HG03045 (cell line): ENCODE data around the gene TAOK2.
"Not testable (repeated sequence)": the region's sequence is repeated elsewhere in the genome, so short reads cannot be mapped to it uniquely, and the experiment has no call there.

Experiments used
- ATAC-seq: cut with Tn5 transposase; IDR thresholded peaks from one replicate; pipeline ENCODE4 v1.9.1; 2021; ENCODE audit warnings: mild to moderate bottlenecking, moderate library complexity; ENCODE audit not compliant: unreplicated experiment

The TAOK2 gene

DNA sequence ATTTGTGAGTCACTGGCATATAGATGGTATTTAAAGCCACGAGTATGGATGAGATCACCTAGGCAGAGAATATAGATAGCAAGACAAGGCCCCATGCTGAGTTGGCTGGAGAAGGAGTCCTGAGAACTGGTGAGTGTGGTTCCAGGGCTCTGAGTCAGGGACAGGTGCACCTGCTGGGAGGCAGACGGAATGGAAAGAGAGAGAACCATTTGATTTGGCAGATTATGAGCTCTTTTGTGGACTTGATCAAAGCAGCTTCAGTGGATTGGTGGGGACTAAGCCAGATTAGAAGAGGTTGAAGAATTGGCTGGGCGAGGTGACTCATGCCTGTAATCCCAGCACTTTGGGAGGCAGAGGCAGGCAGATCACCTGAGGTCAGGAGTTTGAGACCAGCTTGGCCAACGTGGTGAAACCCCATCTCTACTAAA is 45.1 kb downstream of the TAOK2 start:
- ATAC-seq = no peak

DNA sequence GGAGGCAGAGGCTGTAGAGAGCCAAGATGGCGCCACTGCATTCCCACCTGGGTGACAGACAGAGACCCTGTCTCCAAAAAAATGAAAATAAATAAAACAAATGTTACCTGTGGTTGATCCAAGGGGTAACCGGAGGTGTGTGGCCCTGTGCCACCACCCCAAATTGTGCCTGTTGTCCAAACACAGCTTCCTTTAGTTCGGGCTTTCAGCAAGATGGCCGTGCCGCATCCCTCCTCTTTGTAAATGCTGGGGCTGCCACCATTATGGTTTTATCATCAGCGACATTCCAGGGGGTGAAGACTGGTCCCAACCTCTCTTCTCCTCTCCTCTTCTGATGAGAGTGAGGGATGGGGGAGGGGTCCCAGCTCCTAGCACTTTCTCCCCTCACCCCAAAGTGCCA is 49.2 kb downstream of the TAOK2 start, which contains the start of gene C16orf92:
Gene C16orf92, plus strand, starts transcription at position 312 of the 400 bp plus-strand sequence. CDS start 143 bp downstream, outside the sequence.
- ATAC-seq = no peak

DNA sequence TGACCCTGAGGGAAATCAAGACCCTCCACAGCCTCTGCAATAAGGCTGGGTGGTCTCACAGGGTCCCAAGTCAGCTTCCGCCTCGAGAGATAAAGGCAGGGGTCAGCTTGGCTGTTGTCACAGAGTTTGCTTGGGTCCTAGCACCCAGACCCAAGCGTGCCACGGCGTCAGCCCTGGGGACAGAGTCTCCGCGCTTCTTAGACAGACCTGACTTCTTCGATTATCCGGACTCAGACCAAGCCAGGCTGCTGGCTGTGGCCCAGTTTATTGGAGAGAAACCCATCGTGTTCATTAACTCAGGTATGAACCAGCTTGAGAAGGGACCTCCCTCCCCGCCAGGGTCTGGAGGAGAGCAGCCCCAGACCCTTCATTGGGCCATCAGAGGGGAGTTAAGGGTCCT is 49.9 kb downstream of the TAOK2 start:
- no peak for ATAC-seq

DNA sequence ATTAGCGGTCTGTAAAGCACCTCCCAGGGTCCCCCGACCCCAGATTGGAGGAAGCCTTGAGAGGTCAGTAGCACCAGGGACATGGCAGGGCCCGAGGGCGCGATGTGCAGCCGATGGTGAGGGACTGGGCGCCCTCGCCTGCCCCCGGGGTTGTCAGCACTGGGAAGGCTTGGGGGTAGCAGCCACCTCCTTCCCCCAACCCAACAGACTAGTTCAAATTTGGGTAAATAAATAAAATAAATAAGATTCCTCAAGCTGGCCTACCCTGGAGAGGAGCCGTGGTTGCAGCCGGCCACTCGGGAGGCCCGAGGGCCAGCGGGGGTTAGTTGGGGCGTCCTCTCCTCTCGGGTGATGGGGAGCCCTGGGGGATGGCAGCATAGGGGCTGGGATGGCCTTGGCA is 50.8 kb downstream of the TAOK2 start:
- no peak for ATAC-seq

DNA sequence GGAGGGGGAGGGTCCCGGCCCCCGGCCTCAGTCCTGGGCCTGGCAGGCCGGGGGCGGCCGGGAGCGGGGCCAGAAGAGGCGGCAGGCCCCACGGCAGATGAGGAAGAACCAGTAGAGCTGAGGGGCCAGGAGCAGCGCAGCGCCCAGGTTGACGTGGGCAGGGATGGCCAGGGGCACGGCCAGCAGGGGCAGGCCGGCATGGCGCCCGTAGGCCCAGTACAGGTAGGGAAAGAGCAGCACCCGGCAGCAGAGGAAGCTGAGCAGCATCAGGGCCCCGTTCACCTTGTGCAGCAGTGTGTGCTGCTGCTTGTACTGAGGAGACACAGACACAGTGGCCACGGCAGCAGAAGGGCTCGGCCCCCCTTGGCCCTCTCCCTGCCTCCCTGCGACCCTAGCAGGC is 51.5 kb downstream of the TAOK2 start:
- no peak for ATAC-seq

DNA sequence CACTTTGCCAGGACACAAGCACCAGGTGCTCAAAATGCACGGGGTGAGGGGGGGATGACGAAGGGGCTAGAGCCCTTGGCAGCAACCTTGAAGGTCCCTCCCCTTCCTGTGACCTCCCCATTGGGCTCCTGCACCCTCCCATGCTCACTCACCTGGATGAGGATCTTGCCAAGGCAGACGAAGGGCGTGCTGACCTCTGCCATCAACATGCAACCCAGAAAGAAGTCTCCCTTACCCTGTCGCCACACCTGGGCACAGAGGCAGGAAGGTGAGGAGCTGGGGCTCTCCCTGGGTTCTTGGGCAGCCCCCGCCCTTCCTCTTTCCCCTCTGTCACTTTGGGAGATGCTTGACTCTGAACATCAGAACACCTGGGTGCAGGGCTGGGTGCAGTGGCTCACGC is 51.9 kb downstream of the TAOK2 start:
- no peak for ATAC-seq

DNA sequence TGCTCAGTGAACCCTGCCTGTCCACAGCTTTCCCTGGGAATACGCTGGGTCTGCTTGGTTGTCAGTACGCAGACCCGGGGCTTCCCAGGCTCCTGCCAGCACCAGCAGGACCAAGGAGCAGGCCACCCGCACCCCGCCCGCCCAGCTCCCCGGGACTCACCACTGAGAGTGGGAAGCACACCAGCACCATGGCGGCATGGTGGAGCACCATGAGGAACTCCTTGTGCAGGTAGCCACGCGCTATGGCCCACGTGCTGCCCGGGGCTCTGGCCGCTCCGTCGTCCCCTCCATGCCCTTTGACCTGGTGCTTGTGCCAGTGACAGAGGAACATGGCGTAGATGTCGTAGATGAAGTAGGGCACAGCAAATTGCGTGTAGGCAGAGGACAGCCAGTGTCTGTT is 52.8 kb downstream of the TAOK2 start:
- ATAC-seq = no peak

DNA sequence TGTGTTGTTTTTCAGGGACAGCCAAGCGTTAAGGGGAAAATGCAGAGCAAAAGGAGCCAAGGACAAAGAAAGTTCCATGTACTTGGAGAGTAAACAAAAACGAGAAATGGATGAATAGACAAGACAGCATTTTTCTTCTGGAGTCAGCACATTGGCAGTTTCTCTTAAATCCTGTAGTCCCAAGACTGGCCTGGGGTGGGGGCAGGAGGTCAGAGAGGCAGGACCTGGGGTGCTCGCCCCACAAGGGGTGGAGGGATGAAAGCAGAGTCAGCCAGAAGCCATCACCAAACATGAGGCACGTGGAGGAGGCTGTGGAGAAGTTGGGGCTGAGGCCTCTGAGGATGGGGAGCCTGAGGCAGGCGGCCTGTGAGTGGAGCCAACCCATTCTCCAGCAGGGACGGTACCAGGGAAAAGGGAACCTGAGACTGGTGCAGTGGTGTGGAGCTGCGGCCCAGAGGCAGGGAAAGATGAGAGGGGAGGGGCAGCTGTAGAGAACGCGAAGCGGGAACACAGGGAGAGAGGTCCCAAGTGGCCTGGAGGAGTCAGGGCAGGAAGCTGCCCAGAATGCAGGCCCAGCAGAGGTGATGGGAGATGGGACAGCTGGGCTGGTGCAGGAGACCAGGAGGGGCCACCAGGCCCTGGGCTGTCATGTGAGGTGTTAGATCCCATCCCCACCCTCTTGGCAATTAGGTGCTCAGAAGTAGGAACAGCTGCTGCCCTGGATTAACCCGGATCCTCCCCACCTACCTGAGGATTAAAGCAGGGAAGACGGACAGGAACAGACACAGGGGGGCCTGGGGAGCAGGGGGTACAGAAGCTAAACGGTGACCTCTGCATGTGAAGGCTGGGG is 54.1 kb downstream of the TAOK2 start:
- no peak for ATAC-seq

DNA sequence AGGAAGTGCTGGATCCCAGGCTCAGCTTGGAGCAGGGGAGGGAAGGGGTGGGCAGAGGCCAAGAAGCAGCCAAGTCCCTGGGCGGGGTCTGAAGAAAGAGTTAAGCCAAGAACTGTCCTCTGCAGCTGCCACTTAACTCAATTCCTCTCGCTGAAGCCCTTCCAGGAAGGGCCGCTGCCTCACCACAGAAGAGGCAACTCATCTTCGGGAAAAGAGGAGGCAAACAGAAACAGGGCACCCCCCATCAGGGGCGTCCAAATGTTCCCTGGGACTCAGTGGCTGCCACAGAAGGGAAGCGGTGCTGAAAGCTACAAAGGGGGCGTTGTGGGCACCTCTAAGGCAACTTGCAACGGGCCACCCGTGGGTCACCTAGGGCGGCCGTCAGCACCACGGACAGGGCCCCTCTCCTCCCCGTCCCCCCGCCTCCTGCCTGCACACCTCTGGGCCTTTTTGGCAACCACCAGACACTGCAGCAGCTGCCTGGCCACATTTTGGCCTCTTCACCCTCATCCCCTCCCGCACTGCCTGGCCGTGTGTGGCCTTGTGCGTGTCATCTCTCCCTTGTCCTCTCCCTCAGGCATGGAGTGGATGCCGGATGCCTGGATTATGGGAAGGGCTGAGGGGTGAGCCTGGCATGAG is 54.9 kb downstream of the TAOK2 start:
- no peak for ATAC-seq

DNA sequence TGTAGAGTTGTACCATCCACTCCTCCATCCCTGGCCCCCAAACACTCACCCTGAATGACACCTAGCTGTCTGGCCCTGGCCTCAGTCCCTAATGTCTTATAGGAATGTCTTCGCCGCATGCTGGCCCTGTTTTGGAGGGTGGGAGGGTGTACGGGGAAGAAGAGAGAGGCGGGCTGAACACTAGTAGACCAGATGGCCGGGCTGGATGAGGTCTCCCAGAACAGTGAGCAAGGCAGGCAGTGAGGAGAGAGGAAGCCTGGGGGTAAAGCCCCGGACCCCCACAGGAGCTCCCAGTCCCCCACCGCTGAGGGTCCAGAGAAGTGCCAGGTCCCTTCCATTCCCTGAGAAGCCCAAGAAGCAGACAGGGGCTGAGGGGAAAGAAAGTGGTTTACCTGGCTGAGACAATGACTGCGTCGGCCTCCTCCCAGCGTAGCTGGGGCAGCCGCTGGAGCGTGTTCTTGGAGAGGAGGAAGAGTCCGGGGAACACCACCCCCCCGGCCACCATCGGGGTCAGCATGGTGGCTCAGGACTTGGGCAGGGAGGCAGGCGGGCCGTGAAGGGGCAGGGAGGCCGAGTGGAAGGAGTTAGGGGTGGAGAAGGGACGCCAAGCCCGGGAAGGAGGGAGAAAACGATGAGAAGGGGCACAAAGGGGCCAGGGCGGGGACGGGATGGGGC is 56.5 kb downstream of the TAOK2 start:
- no peak for ATAC-seq

DNA sequence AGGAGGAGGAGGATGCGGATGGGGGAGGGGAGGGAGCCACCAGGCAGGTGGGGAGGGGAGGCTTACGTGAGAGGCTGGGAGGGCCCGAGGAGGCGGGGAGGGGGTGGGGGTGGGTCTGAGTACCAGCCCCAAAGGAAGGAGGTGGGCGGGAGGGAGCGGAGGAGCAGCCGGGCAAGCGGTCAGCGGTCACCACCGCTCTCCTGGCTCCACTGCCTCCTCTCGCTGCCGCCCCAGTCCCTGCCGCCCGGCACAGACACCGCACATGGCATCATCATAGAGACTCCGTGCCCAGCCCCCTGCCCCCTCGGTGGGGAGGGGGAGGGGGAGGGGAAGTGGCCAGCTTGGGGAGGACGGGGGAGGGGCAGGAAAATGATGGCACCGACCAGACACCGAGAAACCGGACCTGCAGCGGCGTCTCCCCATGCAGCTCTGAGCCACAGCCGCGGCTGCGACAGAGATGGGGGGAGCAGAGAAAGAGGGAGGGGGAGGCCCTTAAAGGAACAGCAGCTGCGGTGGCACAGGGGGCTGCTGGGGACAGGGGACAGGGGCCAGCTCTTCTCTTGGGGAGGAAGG is 57.3 kb downstream of the TAOK2 start, which contains the start of gene TLCD3B:
Gene TLCD3B, minus strand, starts transcription at position 431 of the 573 bp plus-strand sequence. CDS start 744 bp downstream, outside the sequence.
- ATAC-seq = no peak

DNA sequence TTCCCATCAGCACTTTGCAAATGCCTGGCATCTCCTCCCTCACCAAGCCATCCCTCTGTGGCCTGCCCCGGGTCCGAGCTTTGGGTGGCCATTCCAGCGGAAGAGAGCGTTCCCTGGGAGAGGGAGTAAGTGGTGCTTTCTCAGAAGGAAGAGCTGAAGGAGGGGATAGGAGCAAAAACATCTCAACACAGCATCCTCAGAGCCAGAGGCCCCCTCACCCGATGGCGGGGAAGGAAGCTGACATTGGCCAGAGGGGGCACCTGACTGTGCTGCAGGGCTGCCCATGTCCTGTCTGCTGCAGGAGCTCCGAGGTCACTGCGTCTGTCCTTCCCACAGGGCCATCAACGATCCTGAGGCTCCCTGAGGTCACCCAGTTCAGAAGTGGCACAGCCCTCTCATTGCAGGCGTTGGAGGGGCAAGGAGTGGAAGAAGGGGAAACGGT is 57.8 kb downstream of the TAOK2 start:
- no peak for ATAC-seq

DNA sequence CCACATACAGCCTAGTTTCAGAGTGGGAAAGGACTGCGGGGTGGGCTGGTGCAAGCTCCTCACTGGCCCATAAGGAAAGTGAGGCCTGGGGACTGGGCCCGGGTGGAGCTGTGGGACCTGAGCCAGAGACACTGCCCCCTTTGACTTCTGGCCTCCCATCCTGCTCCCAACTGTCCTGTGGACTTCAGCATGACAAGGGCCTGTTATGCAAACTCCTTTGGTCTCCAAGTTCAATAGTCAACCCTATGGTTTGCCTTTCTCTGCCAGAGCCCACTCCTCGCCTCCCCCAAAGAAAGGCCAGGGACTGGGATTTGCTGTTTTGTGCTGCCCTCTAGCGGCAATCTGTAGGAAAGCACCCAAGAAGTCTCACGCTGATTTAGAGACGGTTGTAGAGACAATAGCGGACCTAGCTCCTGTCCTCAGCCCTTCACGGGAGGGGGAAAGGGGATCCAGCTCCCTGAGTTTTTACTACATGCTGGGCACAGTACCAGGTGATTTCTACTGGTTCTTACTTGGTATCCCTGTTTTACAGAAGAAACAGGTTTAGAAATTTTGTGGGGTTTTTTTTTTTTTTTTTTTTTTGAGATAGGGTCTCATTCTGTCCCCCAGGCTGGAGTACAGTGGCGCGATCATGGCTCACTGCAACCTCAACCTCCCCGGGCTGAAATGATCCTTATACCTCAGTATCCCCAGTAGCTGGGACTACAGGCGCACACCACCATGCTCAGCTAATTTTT is 58.6 kb downstream of the TAOK2 start:
- ATAC-seq = no peak

DNA sequence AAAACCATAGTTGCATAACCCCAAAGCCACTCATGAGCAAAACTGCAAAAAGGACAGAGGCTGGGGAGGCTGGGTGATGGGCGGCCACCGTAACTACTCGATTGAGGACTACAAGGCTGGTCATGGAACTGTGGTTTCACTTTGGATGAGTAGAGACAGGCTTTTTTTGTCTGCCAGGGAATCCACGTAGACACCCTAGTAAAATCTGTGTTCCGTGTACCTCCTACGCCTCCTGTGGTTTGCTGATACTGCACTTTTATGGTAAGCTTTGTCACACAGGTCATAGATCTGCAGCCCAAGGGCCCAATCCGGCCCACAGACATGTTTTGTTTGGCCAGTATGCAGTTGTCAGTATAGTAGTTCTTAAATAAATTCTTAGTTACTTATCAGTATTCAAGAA is 59.6 kb downstream of the TAOK2 start:
- no peak for ATAC-seq

DNA sequence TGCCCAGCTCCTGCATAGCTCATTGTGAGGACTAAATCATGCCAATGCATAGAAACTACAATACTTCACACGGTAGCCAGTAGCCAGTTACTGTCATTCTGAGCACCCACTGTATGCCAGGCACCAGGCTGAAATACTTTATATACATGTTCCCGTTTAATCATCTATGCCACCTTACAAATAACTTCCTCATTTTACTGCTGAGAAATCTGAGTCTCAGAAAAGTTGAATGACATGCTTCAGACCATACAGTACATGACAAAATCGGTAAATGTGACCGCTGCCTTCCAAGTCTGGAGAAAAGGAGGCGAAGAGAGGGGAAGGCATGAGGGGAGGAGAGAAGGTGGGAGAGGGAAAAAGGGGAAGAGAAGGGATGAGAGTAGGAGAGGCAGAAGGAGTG is 66.6 kb downstream of the TAOK2 start:
- no peak for ATAC-seq

DNA sequence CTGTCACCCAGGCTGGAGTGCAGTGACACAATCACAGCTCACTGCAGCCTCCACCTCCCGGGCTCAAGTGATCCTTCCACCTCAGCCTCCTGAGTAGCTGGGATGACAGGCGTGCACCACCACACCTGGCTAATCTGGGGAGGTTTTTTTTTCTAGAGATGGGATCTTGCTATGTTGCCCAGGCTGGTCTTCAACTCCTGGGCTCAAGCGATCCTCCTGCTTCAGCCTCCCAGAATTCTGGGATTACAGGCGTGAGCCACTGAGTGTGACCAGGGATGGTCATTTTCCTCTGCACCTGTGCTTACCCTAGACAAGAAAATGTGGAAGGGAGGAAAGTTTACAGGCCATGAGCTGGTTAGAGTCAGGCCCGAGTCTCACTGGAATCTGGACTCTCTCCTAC is 67.0 kb downstream of the TAOK2 start:
- ATAC-seq = not testable (repeated sequence)

DNA sequence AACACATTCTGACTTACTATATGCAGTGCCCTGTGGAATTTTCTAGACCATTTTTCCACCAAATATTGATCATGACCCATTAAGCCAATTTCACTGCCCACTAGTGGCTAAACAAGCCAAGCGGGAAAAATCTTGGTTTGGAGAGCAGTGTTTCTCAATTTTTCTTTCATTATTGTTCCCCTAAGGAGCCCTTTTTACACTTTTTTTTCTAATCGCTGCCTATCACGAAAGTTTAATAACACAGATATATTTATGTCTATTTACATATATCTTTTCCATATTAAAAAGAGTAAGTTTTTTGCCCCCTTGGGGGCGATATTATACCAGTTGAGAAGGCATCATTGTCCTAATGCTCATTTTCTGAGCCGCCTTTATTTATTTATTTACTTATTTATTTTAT is 68.2 kb downstream of the TAOK2 start:
- no peak for ATAC-seq
